Caki2 (cell line): Measurements from ENCODE around the gene TMC1. TPM values are rescaled to one million over a fixed set of nuclear protein-coding genes. Genes with fewer than 3 reads are reported as not detected.

Source experiments
- total RNA-seq: library from RNA; depleted of rRNA; stranded (reverse); fragments of >200 nt; shearing (Covaris generic); gene quantifications from 2 replicates; pipeline ENCODE4 v1.2.3, GENCODE V29; 2014; ENCODE audit warnings: low replicate concordance; rRNA removed

The TMC1 gene
- total RNA-seq, 1 experiment from 2014 or later: not detected

Other genes starting within 250 kb of the TMC1 start
- gene ZFAND5, start 156.4 kb upstream of the TMC1 start, total RNA-seq: 78.8 and 92.5 TPM in 2 replicates